OCI-LY1 (cell line): ENCODE results near the gene NUP98.

ENCODE experiments used
- H2AFZ ChIP-seq: fragments of 200-600 bp; sonication (generic), shearing (Covaris generic); 2 replicates; pipeline ENCODE4 v1.6.0; 2014; ENCODE audit warnings: antibody characterized with exemption, mild to moderate bottlenecking, low read length
- H3F3A ChIP-seq: fragments of 200-600 bp; sonication (generic), shearing (Covaris generic); 2 replicates; pipeline ENCODE4 v1.6.0; 2014; ENCODE audit warnings: mild to moderate bottlenecking, antibody characterized with exemption, low read length, moderate library complexity; ENCODE audit not compliant: insufficient read depth
- H3K27ac ChIP-seq: fragments of 200-600 bp; sonication (generic); 2 replicates; pipeline ENCODE4 v1.5.1; 2014; ENCODE audit warnings: low read length, mixed run types, mild to moderate bottlenecking, low read depth; ENCODE audit not compliant: poor library complexity, severe bottlenecking
- H3K27me3 ChIP-seq: fragments of 200-600 bp; sonication (generic); 2 replicates; pipeline ENCODE4 v1.6.0; 2014; ENCODE audit warnings: antibody characterized with exemption, mild to moderate bottlenecking, low read length, moderate library complexity; ENCODE audit not compliant: insufficient read depth
- H3K36me3 ChIP-seq: fragments of 200-600 bp; sonication (generic); 2 replicates; pipeline ENCODE4 v1.6.1; 2014; ENCODE audit warnings: mild to moderate bottlenecking, antibody characterized with exemption, low read length, moderate library complexity, mixed read lengths; ENCODE audit not compliant: insufficient read depth
- H3K4me1 ChIP-seq: fragments of 200-600 bp; sonication (generic); 2 replicates; pipeline ENCODE4 v1.5.1; 2014; ENCODE audit warnings: mild to moderate bottlenecking, low read length, moderate library complexity; ENCODE audit not compliant: insufficient read depth, severe bottlenecking
- H3K4me2 ChIP-seq: fragments of 200-600 bp; sonication (generic), shearing (Covaris generic); 2 replicates; pipeline ENCODE4 v1.6.1; 2014; ENCODE audit warnings: low read length
- H3K4me3 ChIP-seq: fragments of 200-600 bp; sonication (generic); 2 replicates; pipeline ENCODE4 v1.5.1; 2014; ENCODE audit warnings: low read length, low read depth, mild to moderate bottlenecking, mixed read lengths; ENCODE audit not compliant: poor library complexity, severe bottlenecking
- H3K79me2 ChIP-seq: fragments of 200-600 bp; shearing (Covaris generic); 2 replicates; pipeline ENCODE4 v1.6.1; 2016; ENCODE audit warnings: mixed run types, low read length, mixed read lengths; ENCODE audit not compliant: insufficient read depth
- H3K9ac ChIP-seq: fragments of 200-600 bp; sonication (generic), shearing (Covaris generic); 2 replicates; pipeline ENCODE4 v1.6.1; 2014; ENCODE audit warnings: mild to moderate bottlenecking, low read length, mixed read lengths
- H3K9me2 ChIP-seq: fragments of 200-600 bp; sonication (generic), shearing (Covaris generic); 2 replicates; pipeline ENCODE4 v1.6.1; 2014; ENCODE audit warnings: low read depth, mild to moderate bottlenecking, low read length, mixed read lengths
- H3K9me3 ChIP-seq: fragments of 200-600 bp; shearing (Covaris generic); 2 replicates; pipeline ENCODE4 v1.6.1; 2014; ENCODE audit warnings: low read length, mixed read lengths
- H4K20me1 ChIP-seq: fragments of 200-600 bp; sonication (generic), shearing (Covaris generic); 2 replicates; pipeline ENCODE4 v1.6.0; 2016; ENCODE audit warnings: mild to moderate bottlenecking, low read length; ENCODE audit not compliant: insufficient read depth
- CTCF ChIP-seq: fragments of 200-600 bp; sonication (generic), shearing (Covaris generic); IDR thresholded peaks from 2 replicates; pipeline ENCODE4 v1.5.1; 2017; ENCODE audit warnings: mild to moderate bottlenecking, antibody characterized with exemption, low read length, moderate library complexity, mixed read lengths
- EZH2 ChIP-seq: fragments of 200-600 bp; sonication (generic), shearing (Covaris generic); IDR thresholded peaks from 2 replicates; pipeline ENCODE4 v1.8.0; 2017; ENCODE audit warnings: borderline replicate concordance, mixed run types, mild to moderate bottlenecking, antibody characterized with exemption, low read length, moderate library complexity, mixed read lengths

The NUP98 gene

DNA sequence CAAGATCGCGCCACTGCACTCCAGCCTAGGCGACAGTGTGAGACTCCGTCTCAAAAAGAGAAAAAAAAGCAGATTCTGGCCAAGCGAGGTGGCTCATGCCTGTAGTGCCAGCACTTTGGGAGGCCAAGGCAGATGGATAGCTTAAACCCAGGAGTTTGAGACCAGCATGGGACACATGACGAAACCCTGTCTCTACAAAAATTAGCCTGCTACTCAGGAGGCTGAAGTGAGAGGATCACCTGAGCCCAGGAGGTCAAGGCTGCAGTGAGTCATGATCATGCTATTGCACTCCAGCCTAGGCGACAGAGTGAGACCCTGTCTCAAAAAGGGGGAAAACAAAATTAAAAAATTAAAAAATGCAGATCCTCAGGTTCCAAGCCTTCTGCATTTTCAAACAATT lies 25.0 kb upstream of the NUP98 start:
- no peak for TF ChIP-seq EZH2
- TF ChIP-seq CTCF: no peak

DNA sequence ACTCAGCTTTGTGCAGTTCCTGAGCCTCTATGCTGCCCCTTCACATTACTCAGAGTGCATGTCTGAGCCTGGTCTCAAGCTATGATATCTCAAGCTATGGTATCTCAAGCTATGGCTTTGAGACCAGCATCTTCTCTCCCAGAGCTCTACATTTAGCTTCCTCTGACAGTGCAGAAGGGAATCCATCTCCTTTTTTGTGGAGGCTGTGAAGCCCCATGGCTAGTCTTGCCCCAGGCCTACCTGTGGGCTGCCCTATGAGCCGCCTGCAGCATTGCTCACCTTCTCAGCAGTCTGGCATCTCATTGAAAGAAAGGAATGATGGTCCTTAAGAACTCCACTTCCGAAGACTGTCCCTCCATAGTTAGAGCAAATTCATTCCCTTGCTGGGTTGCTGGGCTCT lies 23.6 kb upstream of the NUP98 start:
- no peaks in the 10 kb centered on the region for H3F3A ChIP-seq
- H3K27me3 ChIP-seq: no peaks in the 10 kb centered on the region
- H3K4me2 ChIP-seq: no peak overlapping the region
- no peak overlapping the region for H3K27ac ChIP-seq
- H3K4me1 ChIP-seq: no peaks in the 10 kb centered on the region
- no peaks in the 10 kb centered on the region for H3K9me2 ChIP-seq
- no peaks in the 10 kb centered on the region for H3K9me3 ChIP-seq
- H2AFZ ChIP-seq: no peak overlapping the region
- no peak overlapping the region for H3K4me3 ChIP-seq
- H3K36me3 ChIP-seq: peaks cover 18% of the 10 kb centered on the region; the same call in 1 of the 2 replicates
- no peaks in the 10 kb centered on the region for H3K79me2 ChIP-seq
- TF ChIP-seq CTCF: no peak
- TF ChIP-seq EZH2: no peak
- H3K9ac ChIP-seq: no peak overlapping the region
- no peaks in the 10 kb centered on the region for H4K20me1 ChIP-seq

More for the DNA sequence above, 25.0 kb upstream of the NUP98 start:
- Histone ChIP-seq H3K27ac (no peak overlapping the region), H3K9me3 (no peaks in the 10 kb centered on the region), H2AFZ (no peak overlapping the region), H3K79me2 (no peaks in the 10 kb centered on the region), H3K4me3 (no peak overlapping the region), H3K9me2 (no peaks in the 10 kb centered on the region), H4K20me1 (no peaks in the 10 kb centered on the region), H3K9ac (no peak overlapping the region), H3K4me1 (no peaks in the 10 kb centered on the region), H3F3A (no peaks in the 10 kb centered on the region), H3K27me3 (no peaks in the 10 kb centered on the region), H3K36me3 (peaks cover 29% of the 10 kb centered on the region), H3K4me2 (no peak overlapping the region)

GRCh38 chr11:3817181-3817800 lies 19.9 kb upstream of the NUP98 start:
- Histone ChIP-seq H3K27ac (no peak overlapping the region), H3K9me2 (no peaks in the 10 kb centered on the region), H3K9ac (no peak overlapping the region), H3K79me2 (no peaks in the 10 kb centered on the region), H3K9me3 (no peaks in the 10 kb centered on the region), H3K27me3 (no peaks in the 10 kb centered on the region), H3K4me2 (no peak overlapping the region), H3K36me3 (peaks cover 8% of the 10 kb centered on the region; the same call in 1 of the 2 replicates), H4K20me1 (no peaks in the 10 kb centered on the region), H2AFZ (no peak overlapping the region), H3K4me3 (no peak overlapping the region), H3K4me1 (no peaks in the 10 kb centered on the region), H3F3A (no peaks in the 10 kb centered on the region)
- TF ChIP-seq EZH2 (no peak), CTCF (no peak)
